ENCODE measurements around the gene FOXRED2. TPM values are rescaled to one million over a fixed set of nuclear protein-coding genes. Genes with fewer than 3 reads are reported as not detected.

FOXRED2 gene
- total RNA-seq, 1 donor from 2014 or later: 4.7 TPM

DNA sequence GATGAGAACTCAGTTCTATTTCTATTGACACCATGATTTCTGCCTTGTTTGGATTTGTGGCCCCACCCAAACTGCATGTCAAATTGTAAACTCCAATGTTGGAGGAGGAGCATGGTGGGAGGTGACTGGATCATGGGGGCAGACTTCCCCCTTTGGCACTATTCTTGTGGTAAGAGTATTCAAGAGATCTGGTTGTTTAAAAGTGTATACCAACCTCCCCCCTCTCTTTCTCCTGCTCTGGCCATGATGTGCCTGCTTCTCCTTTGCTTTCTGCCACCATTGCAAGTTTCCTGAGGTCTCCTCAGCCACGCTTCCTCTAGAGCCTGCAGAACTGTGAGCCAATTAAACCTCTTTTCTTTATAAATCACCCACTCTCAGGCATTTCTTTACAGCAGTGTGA is 7.9 kb upstream of the FOXRED2 start:
- H3K4me2 ChIP-seq: no peak overlapping the region
- Mint-ChIP-seq H3K4me3 (no peak overlapping the region), H3K27ac (no peak overlapping the region), H3K4me1 (no peaks in the 10 kb centered on the region), H3K36me3 (peaks cover 49% of the 10 kb centered on the region), H3K9me3 (no peaks in the 10 kb centered on the region), H3K27me3 (ENCODE audit: insufficient read depth, low read depth) (no peaks in the 10 kb centered on the region)
- no peaks in the 10 kb centered on the region for H3K4me1 ChIP-seq
- no peaks in the 10 kb centered on the region for H3K27me3 ChIP-seq
- no peak for DNase-seq (ENCODE audit: low spot score)
- peaks cover 6% of the 10 kb centered on the region for H4K20me1 ChIP-seq (ENCODE audit: low read depth)
- peaks cover 17% of the 10 kb centered on the region for H3K36me3 ChIP-seq
- TF ChIP-seq, protein P1, sequence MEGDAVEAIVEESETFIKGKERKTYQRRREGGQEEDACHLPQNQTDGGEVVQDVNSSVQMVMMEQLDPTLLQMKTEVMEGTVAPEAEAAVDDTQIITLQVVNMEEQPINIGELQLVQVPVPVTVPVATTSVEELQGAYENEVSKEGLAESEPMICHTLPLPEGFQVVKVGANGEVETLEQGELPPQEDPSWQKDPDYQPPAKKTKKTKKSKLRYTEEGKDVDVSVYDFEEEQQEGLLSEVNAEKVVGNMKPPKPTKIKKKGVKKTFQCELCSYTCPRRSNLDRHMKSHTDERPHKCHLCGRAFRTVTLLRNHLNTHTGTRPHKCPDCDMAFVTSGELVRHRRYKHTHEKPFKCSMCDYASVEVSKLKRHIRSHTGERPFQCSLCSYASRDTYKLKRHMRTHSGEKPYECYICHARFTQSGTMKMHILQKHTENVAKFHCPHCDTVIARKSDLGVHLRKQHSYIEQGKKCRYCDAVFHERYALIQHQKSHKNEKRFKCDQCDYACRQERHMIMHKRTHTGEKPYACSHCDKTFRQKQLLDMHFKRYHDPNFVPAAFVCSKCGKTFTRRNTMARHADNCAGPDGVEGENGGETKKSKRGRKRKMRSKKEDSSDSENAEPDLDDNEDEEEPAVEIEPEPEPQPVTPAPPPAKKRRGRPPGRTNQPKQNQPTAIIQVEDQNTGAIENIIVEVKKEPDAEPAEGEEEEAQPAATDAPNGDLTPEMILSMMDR (IDR thresholded peaks at IDR 0.05): no peak
- no peak for TF ChIP-seq EZH2phosphoT487 (IDR thresholded peaks at IDR 0.05)
- TF ChIP-seq EZH2 (IDR thresholded peaks at IDR 0.05): no peak
- peaks cover 41% of the 10 kb centered on the region for H3F3A ChIP-seq (ENCODE audit: low read depth)
- no peak overlapping the region for H3K9ac ChIP-seq
- H3K79me2 ChIP-seq (ENCODE audit: low read depth): no peaks in the 10 kb centered on the region
- H2AFZ ChIP-seq (replicated peaks): no peak overlapping the region
- no peak overlapping the region for H3K4me3 ChIP-seq
- no peaks in the 10 kb centered on the region for H3K9me3 ChIP-seq (ENCODE audit: low read depth)
- H3K27ac ChIP-seq: no peak overlapping the region

GRCh38 chr22:36512991-36513390 is 6.2 kb upstream of the FOXRED2 start:
- Mint-ChIP-seq H3K27me3 (ENCODE audit: insufficient read depth, low read depth) (peaks cover 2% of the 10 kb centered on the region), H3K27ac (no peak overlapping the region), H3K4me3 (no peak overlapping the region), H3K36me3 (peaks cover 44% of the 10 kb centered on the region), H3K4me1 (no peaks in the 10 kb centered on the region), H3K9me3 (no peaks in the 10 kb centered on the region)
- Histone ChIP-seq H3K27ac (no peak overlapping the region), H3K4me2 (no peak overlapping the region), H4K20me1 (ENCODE audit: low read depth) (peaks cover 6% of the 10 kb centered on the region), H3K4me1 (no peaks in the 10 kb centered on the region), H3F3A (ENCODE audit: low read depth) (peaks cover 51% of the 10 kb centered on the region), H3K36me3 (peaks cover 13% of the 10 kb centered on the region), H3K9me3 (ENCODE audit: low read depth) (no peaks in the 10 kb centered on the region), H3K27me3 (no peaks in the 10 kb centered on the region), H3K4me3 (no peak overlapping the region), H3K9ac (no peak overlapping the region), H2AFZ (replicated peaks) (no peak overlapping the region), H3K79me2 (ENCODE audit: low read depth) (no peaks in the 10 kb centered on the region)
- no peak for DNase-seq (ENCODE audit: low spot score)
- TF ChIP-seq EZH2phosphoT487 (IDR thresholded peaks at IDR 0.05) (no peak), EZH2 (IDR thresholded peaks at IDR 0.05) (no peak)
- TF ChIP-seq, protein P1 (IDR thresholded peaks at IDR 0.05): no peak

DNA sequence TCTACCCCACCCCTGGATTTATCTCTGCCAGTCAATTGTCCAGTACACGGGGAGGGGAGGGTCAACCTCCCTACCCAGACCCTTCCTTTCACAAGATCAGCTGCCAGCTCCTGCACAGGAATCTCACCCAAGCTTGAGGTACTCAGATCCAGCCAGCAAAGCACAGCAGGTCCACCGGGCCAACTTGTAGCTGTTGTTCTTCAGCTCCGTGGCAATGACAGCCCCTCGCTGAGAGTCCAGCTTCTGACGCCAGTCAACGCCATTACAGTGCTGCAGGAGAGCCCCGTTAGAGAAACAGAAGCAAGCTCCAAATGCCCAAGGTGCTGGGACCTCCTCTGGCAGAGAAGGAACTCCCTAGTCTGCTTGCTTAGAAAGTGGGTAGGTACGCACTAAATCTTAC is 5.5 kb upstream of the FOXRED2 start:
- DNase-seq (ENCODE audit: low spot score): no peak
- H3K9ac ChIP-seq: no peak overlapping the region
- H2AFZ ChIP-seq (replicated peaks): no peak overlapping the region
- H3K36me3 Mint-ChIP-seq: peaks cover 43% of the 10 kb centered on the region
- no peak overlapping the region for H3K27ac ChIP-seq
- no peaks in the 10 kb centered on the region for H3K9me3 Mint-ChIP-seq
- H3K4me1 ChIP-seq: no peaks in the 10 kb centered on the region
- peaks cover 4% of the 10 kb centered on the region for H3K27me3 Mint-ChIP-seq (ENCODE audit: insufficient read depth, low read depth)
- H3K9me3 ChIP-seq (ENCODE audit: low read depth): no peaks in the 10 kb centered on the region
- H3K4me3 ChIP-seq: no peak overlapping the region
- TF ChIP-seq, protein P1 (IDR thresholded peaks at IDR 0.05): no peak
- TF ChIP-seq EZH2phosphoT487 (IDR thresholded peaks at IDR 0.05) (no peak), EZH2 (IDR thresholded peaks at IDR 0.05) (no peak)
- peaks cover 53% of the 10 kb centered on the region for H3F3A ChIP-seq (ENCODE audit: low read depth)
- peaks cover 13% of the 10 kb centered on the region for H3K36me3 ChIP-seq
- peaks cover 3% of the 10 kb centered on the region for H3K4me1 Mint-ChIP-seq
- peaks cover 3% of the 10 kb centered on the region for H3K27me3 ChIP-seq
- H3K4me2 ChIP-seq: no peak overlapping the region
- H3K4me3 Mint-ChIP-seq: no peak overlapping the region
- H3K27ac Mint-ChIP-seq: no peak overlapping the region
- H3K79me2 ChIP-seq (ENCODE audit: low read depth): no peaks in the 10 kb centered on the region
- peaks cover 6% of the 10 kb centered on the region for H4K20me1 ChIP-seq (ENCODE audit: low read depth)

All from neural progenitor cell (in vitro differentiated cells).